Suprapubic skin (tissue), 3 donors: ENCODE data around the gene LRIT2.

Source experiments
- EP300 ChIP-seq: sonication (generic); formaldehyde crosslinking; IDR thresholded peaks from one replicate; pipeline ENCODE4 v1.6.1; 2017; ENCODE audit warnings: antibody characterized with exemption
- TF ChIP-seq, protein P1 (sequence below), 2 donors: fragments of 200-600 bp in 1 of 2; fragments of 450-650 bp in 1 of 2; sonication (generic) in 1 of 2; IDR thresholded peaks; one replicate each; pipeline ENCODE4 v1.5.1; 2016 to 2019; ENCODE audit warnings: antibody characterized with exemption in 2 of 2, mild to moderate bottlenecking in 1 of 2, moderate library complexity in 1 of 2

DNA sequence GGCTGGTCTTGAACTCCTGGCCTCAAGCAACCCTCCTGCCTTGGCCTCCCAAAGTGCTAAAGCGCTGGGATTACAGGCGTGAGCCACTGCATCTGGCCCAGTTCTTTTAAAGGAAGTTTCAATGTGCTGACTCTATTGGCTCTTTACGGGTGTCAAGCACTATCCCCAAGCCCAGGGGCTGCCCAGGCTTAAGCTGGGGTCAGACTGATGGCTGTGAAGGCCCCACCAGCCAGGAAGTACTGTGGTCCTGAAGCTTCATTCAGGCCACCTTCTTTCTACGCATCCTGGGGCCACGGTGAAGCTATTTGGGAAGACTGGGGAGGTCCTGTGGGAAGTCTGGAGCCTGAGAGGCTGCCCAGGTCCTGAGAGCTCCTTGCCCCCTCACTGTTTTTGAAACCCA, 43.7 kb downstream of the LRIT2 start:
- TF ChIP-seq, protein P1, sequence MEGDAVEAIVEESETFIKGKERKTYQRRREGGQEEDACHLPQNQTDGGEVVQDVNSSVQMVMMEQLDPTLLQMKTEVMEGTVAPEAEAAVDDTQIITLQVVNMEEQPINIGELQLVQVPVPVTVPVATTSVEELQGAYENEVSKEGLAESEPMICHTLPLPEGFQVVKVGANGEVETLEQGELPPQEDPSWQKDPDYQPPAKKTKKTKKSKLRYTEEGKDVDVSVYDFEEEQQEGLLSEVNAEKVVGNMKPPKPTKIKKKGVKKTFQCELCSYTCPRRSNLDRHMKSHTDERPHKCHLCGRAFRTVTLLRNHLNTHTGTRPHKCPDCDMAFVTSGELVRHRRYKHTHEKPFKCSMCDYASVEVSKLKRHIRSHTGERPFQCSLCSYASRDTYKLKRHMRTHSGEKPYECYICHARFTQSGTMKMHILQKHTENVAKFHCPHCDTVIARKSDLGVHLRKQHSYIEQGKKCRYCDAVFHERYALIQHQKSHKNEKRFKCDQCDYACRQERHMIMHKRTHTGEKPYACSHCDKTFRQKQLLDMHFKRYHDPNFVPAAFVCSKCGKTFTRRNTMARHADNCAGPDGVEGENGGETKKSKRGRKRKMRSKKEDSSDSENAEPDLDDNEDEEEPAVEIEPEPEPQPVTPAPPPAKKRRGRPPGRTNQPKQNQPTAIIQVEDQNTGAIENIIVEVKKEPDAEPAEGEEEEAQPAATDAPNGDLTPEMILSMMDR (IDR thresholded peaks at IDR 0.05): no peak
- TF ChIP-seq EP300: no peak
